Renal pelvis (tissue), 4 donors: ENCODE data around the gene SMPD4. TPM values are rescaled to one million over a fixed set of nuclear protein-coding genes. Genes with fewer than 3 reads are reported as not detected.
"Not testable (repeated sequence)": the region's sequence is repeated elsewhere in the genome, so short reads cannot be mapped to it uniquely, and the experiment has no call there.

Experiments used
- DNase-seq: peaks from one replicate; pipeline ENCODE4 v3.0.0-alpha.2; 2013
- polyA plus RNA-seq, 3 donors: library from polyadenylated mRNA; unstranded; fragments of 120-200 nt; gene quantifications; one replicate each; pipeline ENCODE4 v1.2.1, GENCODE V29; 2013; ENCODE audit not compliant: insufficient read length in 3 of 3

Gene SMPD4
- polyA plus RNA-seq, 3 donors = 69.8 to 81.9 (median 76.6) TPM

- DNase-seq = not testable (repeated sequence)
Measured at GRCh38 chr2:130143266-130144039, 37.9 kb downstream of the SMPD4 start.

DNA sequence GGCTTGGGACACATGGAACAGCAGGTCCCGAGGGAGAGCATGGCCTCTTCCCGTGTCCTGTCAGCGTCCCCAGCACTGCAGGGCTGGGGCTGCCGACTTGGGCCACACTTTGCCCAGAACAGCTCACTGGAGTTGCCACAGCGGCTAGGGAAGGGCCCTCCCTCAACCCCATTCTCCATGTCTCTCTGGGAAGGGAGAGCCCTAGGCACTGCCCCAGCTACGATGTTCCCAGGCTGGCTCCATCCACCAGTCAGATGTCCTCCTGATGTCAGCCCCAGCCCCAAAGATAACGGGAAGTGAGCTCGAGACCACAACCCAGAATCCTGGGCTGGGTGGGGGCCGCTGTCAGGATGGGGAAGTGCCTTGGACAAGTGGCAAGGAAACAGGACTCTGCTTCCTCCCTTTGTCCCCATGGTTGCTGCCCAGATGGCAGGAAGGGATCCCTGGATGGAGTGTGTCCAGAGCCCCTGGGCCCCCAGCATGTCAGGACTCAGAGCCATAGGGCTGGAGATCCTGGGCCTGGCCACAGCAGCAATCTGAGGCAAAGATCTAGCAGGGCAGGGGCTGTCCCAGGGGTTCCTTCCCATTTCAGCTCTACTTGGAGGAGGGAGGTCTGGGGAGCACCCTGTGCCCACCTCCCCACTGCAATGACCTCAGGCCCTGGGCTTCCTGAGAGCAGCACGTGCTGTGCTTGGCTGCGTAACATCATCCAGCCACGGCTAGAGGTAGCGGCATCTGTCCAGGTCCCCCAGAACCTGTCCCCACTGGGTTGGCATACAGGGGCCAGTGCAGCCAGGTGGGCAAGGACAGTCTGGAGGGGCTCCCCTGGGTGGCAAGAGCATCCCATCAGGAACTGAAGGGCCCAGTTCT, 38.8 kb downstream of the SMPD4 start:
- DNase-seq = not testable (repeated sequence)

- not testable (repeated sequence) for DNase-seq
Measured at GRCh38 chr2:130141645-130142370, 39.6 kb downstream of the SMPD4 start.

DNA sequence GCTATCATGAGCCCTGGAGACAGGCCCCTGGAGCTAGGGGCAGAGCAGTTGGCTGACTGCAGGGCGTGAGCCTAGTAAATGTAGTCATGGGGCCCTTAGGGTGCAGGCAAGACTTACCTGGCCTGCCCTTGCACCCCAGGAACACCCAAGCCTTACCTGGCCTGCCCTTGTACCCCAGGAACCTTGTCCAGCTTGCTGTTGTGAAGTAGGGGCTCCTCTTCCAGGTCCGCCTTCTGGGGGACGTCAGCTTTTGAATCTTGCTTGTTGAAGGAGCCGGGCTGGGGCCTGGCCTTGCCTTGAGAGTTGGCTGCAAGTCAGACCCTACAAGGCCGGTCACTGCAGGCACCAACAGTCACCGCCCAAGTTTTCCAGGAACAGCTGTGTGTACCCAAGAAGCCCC, 40.4 kb downstream of the SMPD4 start:
- not testable (repeated sequence) for DNase-seq

DNA sequence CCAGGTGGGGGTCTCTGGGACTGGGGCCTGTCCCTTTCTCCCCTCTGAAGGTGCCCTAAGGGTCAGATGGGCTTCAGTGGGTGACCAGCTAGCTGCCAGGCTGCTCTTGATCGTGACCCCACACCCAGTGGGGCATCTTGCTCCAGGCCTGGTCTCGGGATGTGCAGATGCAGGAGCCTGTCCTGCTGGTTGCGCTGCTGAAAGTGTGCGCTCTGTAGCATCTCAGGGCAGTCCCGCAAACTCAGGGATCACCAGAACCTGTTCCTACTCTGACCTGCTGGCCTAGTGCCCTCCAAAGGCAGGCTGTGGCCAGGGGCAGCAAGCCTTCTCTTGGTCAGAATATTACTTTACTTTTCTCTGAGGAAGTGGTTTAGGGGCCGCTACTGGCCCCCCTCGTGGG, 40.9 kb downstream of the SMPD4 start:
- DNase-seq = not testable (repeated sequence)

DNA sequence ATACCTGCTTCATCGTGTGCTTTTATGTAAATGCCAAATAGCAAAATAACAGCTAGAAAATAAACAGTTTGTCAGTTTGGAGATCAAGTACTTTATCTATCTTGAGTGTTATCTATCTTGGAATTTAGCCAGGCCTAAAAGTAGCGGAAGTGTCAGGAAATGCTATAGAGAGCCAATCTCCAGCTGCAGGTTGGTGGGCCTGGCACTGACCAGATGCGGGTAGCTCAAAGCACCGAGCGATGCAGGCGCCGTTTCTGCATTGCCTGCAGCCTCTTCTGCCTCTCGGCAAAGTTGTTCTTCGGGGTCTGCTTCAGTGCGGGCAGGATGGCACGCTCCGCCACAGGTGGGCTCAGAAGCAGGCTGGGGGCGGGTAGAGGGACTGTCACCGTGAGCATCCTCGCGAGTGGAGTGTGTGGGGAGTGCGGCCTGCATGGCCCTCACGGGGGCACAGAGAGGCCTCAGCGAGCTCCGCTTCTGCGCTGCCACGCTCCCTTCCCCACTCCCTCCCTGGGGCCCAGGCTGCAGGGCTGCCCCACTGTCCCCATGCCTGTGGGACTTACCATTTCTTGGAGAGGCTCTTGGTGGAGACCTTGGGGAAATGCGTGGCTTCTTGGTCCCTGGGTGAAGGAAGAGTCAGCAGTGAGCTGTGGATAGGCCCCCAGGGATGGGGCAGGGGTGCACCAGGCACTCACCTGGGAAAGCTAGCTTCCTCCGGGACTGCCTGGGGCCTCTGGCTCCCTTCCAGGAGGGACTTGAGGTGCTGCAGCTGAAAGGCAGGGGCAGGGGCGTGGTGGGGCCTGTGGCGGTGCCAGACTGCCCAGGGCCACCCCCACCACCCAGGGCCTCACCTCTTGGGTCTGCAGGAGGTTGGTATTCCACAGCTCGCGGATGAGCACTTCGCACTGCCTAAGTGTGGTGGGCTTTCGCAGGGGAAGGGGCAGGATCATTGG, 41.8 kb downstream of the SMPD4 start:
- DNase-seq = not testable (repeated sequence)

DNA sequence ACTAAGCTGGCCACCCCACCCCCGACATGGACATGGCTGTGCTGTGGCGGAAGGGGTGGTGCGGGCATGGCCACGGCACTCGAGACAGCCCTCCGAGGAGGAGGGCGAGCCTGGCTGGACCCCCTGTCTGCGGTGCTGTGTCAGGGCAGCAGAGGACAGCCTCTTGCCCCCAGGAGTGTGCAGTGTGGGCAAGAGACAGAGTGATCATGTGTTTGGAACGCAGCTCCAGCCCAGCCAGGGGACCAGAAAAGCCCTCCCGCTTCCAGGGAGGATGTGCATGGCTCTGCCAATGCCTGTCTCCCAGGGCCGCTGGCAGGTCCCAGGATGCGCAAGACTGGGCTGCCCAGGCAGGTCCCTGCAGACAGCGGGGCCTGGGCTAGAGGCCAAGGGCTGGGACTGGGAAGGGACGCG, 42.6 kb downstream of the SMPD4 start:
- DNase-seq = not testable (repeated sequence)

DNA sequence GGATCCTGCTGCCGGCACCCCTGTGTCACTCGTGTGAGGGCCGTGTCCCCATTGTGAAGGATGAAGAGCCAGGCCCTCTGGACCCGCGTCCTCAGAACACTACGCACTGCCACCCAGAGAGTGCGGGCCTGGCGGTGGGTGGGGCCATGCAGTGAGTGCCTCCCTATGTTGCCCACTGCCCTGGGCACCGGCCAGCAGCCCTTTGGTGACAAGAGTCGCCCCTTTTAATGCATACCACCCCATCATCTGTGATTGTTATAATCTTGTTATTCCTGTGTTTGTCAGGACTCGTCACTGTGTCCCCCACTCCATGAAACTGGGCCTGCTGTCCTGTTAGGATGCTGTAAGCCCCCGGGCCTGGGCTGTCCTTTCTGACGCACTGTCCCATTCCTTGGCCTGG, 43.1 kb downstream of the SMPD4 start:
- not testable (repeated sequence) for DNase-seq

GRCh38 chr2:130137118-130137517, 44.3 kb downstream of the SMPD4 start:
- not testable (repeated sequence) for DNase-seq

- not testable (repeated sequence) for DNase-seq
Measured at GRCh38 chr2:130136546-130136945, 44.9 kb downstream of the SMPD4 start.

DNA sequence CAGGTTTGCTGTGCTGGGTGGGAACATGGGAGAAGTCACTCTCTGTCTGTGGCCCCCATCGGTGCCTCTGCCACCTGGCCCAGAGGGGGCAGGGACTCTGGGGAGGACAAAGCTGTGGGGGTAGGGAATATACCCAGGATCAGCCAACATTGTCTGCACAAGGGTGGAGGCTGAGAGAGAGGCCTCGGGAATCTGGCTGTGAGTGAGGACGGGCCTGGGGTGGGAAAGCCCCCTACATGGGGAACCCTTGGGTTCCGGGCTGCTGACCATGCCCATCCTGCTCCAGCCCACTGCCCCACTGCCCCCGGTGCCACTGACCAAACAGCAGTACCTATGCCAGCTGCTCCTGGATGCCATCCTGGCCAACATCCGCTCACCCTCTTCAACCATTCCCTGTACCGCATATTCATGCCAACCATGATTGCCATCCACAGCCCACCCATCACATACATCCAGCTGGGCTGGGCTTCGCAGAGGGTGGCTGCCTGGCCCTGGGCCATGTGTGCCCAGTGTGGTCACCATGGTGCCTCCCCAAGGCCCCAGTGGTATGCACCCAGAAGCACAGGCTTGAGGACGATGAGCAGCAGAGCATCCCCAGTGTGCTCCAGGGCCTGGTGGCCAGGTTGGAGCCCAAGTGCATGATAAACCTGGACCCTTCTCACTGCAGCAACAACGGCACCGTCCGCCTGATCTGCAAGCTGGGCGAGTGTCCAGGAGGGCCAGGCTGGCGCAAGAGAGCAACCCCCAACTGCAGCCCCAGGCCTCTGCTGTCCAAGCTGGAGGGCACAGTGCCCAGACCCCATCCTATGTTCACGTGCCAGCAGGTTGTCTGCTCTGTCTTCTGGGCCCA, 45.5 kb downstream of the SMPD4 start:
- DNase-seq = no peak

GRCh38 chr2:130129120-130129829, 52.1 kb downstream of the SMPD4 start, which contains the start of gene POTEF:
Gene POTEF (minus strand): TSS chr2:130129222. CDS start chr2:130120515, 8,707 bp downstream.
- not testable (repeated sequence) for DNase-seq

- not testable (repeated sequence) for DNase-seq
Measured at GRCh38 chr2:130128464-130128863, 52.9 kb downstream of the SMPD4 start.

DNA sequence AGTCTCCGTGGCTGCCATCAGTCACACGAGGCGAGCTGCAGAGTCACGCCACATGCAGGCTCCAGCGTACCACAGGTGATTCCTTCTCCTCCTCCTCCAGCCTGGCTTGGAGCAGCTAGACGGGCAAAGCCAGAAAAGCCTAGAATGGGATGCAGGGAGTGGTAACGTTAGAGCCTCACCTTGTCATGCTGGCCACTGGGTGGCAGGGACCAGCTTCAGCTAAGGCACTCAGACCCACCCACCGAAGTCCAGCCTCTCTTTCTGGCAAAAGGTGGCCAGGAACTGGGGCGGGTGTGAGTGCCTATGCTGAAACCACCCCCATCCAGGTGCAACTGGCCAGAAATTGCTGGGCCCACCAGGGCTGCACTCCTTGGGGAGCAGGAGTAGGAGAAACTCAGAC, 53.7 kb downstream of the SMPD4 start:
- not testable (repeated sequence) for DNase-seq

DNA sequence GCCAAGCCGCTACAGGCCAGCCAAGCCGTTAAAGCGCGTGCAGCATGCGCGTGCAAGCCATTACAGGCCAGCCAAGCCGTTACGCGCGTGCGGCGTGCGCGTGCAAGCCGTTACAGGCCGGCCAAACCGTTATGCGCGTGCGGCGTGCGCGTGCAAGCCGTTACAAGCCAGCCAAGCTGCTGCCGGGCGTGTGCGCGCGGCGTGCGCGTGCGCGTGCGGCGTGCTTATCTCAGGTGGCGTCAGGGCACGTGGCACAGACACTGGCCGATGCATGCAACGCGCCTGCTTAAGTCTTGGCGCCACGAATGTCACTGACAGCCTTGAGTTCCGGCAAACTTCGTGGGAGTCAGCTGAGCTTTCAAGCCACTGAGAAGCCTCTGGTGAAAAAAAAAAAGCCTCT, 60.5 kb downstream of the SMPD4 start:
- DNase-seq = not testable (repeated sequence)

DNA sequence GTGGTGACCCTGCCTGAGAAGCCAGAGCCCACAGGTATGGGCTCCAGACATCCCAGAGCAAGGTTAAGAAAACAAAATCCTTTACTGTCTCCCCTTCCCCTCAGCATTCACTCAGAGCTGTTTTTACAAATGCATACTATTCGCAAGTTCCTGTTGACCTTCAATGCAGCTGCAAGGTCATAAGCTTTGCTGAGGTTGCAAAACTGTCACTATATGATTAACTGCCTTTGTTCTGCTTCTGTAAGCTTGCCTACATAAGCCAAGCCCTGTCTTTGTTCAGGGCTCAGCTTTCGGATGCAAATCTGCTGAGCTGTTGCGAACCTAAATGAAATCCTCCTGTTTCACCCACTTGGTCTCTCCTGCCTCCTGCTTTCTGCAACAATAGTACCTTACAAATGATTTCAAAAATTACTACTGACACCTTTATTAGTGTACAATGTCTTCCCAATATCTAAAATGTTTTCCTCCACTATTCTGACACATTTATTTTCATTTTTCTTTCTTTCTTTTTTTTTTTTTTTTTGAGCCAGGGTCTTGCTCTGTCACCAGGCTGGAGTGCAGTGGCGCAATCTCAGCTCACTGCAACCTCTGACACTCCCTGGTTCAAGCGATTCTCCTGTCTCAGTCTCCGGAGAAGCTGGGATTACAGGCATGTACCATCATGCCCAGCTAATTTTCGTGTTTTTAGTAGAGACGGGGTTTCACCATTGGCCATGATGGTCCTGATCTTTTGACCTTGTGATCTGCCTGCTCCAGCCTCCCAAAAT, 78.6 kb downstream of the SMPD4 start:
- peak; percentile 22 for DNase-seq
